ENCODE data around the gene FECH.

FECH gene

DNA sequence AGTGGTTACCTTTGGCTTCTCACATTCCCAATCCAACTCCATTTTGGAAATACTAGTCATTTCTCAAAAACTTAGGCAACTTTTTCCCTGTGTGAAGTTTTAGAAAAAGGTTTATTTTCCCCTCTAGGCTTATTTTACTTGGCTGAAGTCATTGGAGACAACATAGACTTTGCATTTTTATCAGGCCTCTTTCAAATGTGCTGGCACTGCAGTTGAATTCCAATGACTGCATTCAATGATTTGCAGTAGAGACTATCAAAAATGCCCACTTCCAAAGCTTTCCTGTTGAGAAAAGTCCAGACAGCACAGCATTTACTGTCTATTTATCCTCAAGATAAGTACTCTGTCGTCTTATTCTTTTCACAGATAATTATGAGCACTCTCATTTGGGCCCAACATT lies 81.3 kb downstream of the FECH start:
- TF ChIP-seq, protein P1, sequence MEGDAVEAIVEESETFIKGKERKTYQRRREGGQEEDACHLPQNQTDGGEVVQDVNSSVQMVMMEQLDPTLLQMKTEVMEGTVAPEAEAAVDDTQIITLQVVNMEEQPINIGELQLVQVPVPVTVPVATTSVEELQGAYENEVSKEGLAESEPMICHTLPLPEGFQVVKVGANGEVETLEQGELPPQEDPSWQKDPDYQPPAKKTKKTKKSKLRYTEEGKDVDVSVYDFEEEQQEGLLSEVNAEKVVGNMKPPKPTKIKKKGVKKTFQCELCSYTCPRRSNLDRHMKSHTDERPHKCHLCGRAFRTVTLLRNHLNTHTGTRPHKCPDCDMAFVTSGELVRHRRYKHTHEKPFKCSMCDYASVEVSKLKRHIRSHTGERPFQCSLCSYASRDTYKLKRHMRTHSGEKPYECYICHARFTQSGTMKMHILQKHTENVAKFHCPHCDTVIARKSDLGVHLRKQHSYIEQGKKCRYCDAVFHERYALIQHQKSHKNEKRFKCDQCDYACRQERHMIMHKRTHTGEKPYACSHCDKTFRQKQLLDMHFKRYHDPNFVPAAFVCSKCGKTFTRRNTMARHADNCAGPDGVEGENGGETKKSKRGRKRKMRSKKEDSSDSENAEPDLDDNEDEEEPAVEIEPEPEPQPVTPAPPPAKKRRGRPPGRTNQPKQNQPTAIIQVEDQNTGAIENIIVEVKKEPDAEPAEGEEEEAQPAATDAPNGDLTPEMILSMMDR (IDR thresholded peaks at IDR 0.05; ENCODE audit: low read depth, low read length), result no peak
- H3K4me3 ChIP-seq (ENCODE audit: low read depth, low read length), result no peak overlapping the region

- TF ChIP-seq, protein P1 (IDR thresholded peaks at IDR 0.05; ENCODE audit: low read depth, low read length), result no peak
- no peak overlapping the region for H3K4me3 ChIP-seq (ENCODE audit: low read depth, low read length)
Measured at GRCh38 chr18:57502624-57503023, 83.9 kb downstream of the FECH start.

- TF ChIP-seq, protein P1 (IDR thresholded peaks at IDR 0.05; ENCODE audit: low read depth, low read length), result no peak
- no peak overlapping the region for H3K4me3 ChIP-seq (ENCODE audit: low read depth, low read length)
Measured at GRCh38 chr18:57498682-57499256, 87.7 kb downstream of the FECH start.

All from WI38 (cell line).